HG02678 (cell line): ENCODE data around the gene COL23A1.

ENCODE experiments used
- ATAC-seq: cut with Tn5 transposase; IDR thresholded peaks from one replicate; pipeline ENCODE4 v1.9.1; 2021; ENCODE audit warnings: mild to moderate bottlenecking, moderate library complexity; ENCODE audit not compliant: unreplicated experiment

COL23A1 gene

DNA sequence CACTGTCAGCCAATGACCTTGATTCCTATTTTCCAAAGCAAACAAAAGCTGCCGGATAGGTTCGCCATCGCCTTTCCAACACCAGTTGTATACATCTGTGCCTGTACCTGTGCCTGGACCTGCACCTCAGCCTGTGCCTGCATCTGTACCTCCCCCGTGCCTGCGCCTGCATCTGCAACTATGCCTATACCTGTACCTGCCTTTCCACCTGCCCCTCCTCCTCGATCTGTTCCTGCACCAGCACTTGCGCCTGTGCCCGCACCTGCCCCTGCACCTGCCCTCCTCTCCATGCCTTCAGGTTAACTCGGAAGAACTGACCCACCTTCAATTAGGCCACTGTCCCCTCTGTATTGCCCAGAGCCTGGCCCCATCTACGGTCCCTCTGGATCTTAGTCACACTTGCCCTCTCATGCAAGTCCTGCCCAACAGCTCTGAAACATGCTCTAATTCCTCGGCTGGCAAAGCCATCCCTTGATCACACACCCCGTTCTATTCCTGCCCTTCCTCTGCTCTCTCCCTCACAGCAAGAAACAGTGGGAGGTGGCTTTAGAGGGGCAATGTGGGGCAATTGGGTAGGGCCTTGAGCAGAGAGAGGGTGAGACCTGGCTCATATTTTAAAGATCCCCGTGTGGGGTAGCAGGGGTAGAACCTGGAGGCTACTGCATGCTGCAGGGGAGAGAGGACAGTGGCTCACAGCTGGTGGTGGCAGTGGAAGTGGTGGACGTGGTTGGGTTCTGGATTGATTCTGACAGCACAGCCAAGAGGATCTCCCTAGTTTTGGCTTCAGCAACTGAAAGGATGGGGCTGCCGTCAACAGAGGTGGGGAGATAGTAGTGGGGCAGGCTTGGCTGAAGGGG is 298.0 kb downstream of the COL23A1 start:
- ATAC-seq, result no peak

DNA sequence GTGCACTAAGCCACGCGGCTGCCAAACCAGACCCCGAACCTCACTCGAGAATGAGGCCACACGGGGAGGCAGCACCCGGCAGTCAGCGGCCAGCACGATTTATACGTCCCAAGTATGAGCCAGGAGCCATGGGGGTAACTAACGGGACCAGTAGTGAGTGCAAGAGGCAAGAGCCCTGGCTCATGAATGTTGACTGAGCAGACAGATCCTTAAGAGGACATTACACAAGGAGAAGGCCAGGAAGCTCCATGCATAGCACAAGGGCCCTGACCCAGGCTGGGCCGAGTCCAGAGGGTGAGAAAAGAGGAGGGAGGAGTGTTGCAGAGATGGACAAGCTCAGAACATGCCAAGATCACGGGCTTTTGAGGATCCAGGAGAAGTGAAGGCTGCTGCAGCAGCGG is 299.0 kb downstream of the COL23A1 start:
- no peak for ATAC-seq

DNA sequence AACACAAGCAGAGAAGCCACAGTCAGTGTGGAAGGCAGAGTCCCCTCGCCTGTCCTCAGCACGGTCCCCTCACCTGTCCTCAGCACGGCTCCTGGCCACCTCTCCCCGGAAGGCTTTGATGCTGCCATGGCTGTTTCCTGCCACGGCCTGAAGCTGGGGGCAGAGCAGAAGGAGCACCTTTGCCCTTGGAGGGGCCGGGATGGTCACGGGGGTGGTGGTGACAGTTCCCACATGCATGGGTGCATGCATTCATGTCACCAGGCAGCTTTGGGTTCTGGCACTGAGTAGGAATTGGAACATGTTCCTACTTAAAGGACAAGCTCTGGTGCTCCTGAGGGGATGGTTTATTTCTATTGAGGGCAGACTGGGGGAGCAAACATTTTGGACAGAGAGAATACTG is 299.8 kb downstream of the COL23A1 start:
- no peak for ATAC-seq

DNA sequence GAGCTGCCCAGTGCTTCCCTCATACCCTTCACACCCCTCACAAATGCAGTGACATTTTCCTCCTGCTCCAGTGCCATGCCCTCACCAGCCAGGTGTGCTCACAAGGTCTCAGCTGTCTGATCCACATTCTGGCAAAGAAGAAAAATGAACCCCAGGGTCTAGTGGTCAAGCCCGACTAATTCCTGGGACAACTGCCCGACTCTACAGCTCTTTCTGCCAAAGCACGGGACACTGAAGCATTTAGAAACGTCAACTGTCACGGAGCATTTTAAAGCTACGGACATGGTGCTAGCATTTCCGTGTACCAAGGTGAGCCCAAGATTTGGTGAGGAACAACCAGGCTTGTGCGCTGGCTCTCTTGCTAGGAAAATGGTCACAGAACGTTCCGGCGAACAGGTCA is 300.8 kb downstream of the COL23A1 start:
- no peak for ATAC-seq

DNA sequence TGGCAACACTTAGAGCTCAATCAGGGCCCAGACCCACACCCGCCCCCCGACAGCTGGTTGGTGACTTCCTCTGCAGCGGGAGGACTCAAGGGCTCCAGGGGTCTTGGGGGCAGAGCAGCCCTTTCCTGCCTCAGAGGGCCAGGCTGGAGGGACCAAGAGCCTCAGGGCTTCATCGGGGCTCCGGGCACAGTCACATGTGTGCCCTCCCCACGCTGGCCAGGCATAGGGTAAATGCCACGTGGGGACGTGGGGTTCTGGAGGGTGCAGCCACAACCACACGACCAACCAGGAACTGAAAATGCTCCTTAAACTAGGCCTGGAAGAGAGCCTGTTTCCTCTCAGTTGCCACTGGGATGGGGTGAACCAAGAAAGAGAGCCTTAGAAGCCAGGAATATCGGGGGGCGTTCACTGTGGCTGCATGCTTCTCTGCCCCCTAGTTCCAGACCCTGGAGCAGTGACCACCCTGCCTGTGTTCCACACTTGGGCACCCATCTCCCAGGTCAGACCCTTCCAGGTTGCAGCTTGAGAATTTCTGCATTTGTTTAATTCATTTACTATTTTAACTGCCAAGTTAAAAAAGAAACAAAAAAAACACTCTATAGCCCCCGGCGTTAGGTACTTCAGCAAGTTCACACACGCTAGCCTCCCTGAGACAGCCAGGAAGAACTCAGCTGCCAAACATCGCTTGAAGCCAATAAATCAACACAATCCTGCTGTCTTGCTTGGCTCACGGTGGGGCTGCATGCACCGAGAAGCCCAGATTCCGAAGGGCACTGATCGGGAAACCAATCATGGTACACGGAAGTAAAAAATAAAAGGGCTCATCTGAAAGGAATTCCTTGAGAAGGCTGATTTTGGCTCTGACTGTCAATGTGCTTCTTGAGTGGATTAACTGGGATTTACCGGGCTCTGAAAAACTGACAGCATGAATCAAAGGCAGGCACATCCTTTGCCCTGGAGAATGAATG is 301.5 kb downstream of the COL23A1 start:
- ATAC-seq, result no peak

DNA sequence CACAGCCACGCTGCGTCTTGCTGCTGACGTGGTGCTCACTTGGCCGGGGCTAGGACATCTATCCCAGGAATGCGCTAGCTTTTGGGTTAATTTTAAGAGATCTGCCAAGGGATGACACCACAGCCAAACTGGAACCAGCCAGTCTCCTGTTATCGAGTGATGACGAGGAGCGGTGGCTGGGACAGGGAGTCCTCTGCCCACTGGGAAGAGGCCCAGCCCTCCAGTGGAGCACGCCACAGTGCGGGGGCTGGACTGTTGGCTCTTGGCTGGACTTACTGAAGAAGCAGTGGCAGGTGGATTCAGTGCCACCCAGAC is 302.4 kb downstream of the COL23A1 start:
- ATAC-seq, result no peak

DNA sequence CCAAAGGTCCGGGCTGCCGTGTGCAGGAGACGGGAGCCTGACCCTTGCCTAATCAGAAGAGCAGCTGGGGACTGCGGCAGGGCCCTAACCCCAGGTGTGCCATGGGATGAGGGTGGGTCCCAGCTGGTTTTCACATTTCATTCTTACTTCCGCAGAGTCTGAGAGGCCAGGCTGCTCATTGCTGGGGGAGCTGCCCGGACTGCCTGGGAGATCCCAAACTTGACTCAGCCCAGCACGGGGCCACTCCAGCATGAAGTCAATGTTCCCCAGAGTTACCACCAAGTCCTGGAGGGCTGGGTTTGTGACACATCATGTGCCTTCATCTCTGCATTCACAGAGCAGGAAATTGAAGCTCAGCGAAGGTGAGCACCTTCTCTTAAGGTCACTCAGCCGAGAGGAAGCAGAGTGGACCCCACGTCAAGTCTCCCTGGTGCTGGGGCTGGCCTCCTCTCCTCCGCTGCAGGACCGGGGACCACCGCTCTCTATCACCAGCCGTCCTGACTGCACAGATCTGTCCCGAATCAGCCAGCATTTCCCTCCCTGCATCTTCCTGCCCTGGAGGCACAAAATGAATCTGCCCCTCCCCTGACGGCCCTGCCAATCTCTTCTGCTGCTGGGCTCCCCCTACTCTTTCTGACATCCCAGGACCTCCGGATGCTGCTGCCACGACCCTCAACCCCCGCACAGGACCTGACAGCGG is 303.0 kb downstream of the COL23A1 start:
- no peak for ATAC-seq

DNA sequence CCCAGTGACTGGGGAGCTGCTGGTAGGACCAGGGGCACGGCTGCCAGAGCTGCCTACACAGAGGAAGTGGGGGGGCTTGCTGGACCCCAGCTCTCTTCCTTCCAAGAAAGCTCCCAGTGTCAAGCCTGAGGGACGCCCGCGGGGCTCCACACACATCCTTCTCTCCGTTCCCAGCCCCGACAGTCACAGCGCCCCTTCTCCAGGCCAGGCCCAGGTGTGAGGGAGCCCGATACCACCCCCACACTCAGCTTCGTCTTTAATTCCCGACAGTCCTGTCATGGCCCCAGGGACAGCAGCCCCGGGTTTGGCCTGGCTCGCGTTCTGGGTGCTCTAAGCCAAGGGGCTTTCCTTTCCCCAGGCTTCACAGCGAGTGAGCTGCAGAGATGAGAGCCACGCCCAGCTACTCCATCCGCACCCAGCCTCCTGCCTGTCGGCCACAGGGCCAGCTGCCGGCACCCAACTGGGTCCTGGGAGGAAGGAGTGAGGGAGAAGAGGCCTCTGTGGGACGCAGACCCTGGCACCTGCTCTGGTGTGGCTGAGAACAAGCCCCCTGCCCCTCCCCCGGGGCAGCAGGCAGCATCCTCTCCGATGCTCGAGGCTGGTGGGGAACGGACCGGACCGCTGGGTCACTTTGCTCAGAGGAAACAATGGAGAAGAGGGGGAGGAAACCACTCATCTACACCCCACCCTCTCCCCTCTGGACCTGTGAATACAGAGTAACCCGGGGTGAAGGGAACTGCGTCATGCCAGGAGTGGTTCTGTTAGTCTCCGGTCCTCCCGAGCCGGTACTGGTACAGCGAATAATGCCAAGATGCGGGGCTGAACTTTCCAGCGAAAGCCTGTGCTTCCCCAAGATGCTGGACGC is 303.7 kb downstream of the COL23A1 start:
- ATAC-seq, result no peak

DNA sequence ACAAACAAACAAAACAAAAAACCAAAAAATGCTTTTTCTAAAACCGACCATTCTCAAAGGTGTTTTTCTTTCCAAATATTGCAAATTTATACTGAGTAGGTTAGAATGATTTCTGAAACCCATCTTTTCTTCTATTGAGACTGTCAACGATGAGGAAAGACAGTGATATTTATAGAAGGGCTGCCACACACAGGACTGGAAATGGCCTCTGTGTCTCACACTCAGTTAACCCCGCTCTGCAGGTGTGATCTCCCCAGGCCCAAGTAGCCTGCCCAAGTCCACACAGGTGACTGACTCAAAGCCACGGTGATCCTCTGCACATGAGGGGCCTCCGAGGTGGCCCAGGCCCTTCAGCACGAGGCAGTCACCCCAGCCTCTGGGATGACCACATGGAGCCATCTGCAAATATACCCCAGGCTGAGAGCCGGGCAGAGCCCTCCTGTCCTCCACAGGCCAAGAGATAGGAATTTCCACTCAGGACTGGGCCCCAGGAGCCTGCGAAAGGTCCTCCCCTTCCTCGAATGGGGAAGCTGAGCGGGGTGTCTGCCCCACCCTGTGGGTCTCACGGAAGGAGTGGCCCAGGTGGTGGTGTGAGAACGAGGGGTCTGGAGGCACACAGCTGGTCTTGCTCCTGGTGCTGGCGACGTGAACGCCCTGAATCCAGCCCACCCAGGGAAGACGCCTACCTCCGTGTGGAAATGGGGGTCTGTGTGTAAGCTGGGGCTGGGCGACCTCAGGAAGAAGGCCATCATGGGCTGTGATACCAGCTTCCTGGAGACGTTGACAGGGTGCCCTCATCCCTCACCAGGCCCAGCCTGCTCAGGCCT is 304.6 kb downstream of the COL23A1 start:
- ATAC-seq, result no peak

DNA sequence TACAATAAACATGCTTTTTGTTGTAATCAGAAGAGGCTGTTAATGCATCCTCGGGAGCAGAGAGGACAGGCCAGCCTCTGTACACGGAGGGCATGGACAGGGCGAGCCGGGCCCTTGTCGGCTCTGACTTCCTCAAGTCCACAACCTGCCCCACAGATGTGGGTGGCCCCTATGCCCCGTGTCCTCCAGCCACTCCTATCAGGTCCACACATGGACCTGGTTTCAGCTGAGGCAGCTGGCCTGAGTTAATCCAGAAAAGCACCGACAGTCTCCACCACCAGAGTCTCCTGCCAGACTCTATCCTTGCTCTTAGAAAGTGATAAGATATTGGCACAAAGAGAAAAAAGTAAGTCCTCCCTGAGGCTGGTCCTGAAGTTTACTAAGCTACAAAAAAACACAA is 305.2 kb downstream of the COL23A1 start:
- ATAC-seq, result no peak

DNA sequence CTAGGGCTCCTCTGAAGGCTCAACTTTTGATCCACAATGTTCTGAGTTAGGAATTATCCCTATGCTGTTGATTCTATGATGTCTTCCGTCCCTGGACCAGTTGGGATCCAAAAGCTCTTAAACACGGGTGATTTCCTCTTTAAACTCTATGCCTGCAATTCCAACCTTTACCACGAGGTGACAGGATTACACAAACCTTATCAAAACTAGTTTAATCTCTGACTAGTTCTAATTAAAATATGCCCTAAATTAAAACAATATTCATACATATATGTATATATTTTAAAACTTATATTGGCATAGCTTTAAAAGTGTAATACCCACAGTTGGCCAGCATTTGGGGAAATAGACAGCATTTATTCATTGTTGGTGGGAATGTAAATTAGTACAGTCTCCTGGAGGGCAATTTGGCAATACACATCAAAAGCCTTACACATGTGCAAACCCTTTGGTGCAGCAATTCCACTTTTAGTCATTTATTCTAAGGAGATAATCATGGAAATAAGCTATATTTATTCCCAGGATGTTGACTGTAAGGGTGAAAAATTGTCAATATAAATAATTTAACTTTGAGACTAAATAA is 306.0 kb downstream of the COL23A1 start:
- no peak for ATAC-seq

DNA sequence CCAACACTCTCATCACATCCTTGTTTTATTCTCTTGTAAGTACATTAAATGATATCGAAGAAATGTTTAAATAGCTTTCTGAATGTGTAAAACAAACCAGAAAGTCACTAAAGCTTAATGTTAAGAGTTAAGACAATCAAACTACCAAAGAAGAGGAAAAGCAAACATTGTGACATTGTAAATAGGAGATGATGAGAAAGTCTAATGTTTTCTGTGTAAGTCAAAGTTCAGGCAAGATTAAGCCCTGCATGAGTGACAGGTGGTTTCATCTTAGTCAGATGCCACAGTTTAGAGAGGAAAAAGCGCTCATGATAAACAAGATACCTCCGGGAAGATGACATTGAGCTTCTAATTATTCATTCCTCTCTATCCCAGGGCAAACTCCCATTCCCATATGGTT is 306.7 kb downstream of the COL23A1 start:
- ATAC-seq, result no peak

DNA sequence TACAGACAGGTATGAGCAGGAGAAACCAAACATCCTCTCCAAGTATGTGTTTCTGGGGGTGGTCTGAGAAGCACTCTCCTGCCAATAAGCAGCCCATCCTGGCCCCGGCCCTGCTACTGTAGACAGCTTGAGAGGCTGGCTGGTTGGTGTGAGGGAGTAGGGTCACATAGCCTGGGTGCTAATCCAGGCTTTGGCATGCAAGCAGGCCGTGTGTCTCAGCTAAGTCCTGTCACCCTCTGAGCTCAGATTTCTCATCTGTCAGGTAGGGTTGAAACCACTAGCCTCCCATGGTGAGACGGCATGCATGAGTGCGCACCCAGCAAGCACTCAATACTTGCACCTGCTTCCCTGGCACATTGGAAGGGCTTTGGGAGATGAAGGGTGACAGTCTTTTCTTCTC is 307.8 kb downstream of the COL23A1 start:
- no peak for ATAC-seq

DNA sequence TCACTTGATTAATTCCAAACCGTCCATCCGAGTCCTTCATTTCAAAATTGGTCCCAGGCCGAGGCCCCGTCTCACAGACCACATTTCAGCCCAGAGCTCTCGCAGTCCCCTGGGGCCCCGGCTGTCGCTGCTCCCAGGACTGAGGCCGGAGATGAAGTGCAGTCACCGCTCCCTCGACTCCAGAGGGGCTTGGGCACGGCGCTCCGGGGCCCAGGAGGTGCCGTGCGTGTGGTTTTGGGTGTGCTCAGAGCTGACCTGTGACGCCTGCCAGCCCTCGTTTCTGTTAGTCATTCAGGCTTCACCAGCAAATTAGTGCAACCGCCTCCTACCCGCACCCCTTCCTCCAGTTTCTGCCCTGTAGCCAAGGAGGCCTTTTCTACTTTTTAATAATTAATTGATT is 308.9 kb downstream of the COL23A1 start:
- ATAC-seq, result no peak

DNA sequence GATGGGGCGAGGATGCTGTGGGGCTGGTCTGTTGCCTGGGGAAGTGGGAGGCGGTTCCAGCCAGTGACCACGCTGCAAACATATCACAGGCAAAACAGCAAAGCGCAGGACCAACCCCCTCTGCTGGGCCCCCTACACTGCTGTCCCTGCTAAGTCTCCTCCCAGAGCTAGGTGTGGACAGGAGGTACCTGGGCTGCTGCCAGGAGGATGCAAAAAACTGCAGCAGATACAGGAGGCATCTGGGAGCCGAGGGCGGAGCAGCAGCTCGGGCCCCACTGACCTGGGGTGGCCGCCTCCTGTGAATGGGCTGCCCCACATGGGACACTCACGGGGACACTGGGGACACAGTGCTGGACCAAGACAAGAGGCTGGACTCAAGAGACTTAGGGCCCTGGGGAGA is 309.6 kb downstream of the COL23A1 start:
- ATAC-seq, result no peak

DNA sequence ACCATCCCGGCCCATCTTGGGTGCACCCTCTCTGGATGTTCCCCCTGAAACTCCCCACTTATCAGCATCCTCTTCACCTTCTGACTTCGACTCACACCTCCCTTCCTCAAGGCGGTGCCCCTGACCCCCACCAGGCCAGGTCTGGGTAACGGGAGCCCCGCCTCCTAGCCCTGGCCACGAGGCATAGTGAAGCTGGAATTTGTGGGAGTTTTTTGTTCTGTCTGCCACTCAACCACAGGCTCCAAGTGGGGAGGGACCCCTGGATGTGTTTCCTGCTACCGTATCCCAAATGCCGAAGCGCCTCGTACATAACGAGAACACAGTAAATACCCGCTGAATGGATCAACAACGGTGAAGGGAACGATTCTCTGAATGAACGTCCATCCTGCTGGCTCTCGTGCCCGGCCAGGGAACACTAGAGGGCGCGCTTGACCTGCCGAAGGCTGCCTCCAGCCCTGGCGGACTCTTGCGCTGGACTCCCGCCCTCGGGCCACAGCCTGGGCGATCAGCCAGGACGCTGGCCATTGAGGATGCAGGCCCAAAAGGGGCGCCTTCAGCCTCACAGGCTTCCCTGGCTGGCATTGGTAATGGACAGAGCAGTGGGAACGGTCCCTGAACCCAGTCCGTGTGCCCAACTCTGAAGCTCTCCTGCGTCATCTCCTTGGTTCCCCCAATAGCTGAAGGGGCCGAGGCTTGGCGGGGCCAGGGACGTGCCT is 310.3 kb downstream of the COL23A1 start:
- ATAC-seq, result peak; percentile 57

DNA sequence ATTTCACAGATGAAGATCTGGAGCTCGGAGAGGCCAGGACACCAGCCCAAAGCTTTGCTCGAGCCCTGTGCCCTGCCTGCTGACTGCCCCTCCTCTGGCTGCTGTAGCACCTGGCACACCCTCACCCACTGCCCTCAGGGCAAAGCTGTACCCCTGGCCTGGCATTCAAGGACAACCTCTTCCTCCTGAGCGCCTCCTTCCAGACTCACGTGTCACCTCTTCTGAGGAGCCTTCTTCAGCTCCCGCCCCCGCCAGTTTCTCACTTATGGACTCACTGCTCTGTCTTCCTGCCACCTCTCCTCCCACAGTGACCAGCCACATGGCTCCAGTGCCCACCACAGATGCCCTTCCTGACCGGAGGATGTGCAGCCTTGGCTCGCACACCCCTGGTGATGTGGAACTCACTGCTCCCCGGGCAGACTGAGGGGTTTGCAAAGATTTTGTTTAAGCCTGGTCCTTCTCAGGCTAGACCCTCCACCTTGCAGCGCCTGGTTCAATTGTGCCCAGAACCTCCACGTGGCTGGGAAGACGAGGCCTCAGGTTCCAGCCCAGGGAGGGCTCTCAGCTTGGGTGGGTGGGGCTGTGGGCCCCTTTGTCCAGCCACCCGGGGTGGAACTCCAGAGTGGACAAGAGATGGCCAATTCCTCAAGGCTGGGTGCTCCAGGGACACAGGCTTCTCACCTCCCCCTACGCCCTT is 311.0 kb downstream of the COL23A1 start:
- ATAC-seq, result no peak
